PC-3 (cell line): ENCODE measurements around the gene PTDSS2. TPM values are rescaled to one million over a fixed set of nuclear protein-coding genes. Genes with fewer than 3 reads are reported as not detected.

Experiments used
- ATAC-seq: fragments of 200-7000 bp; cut with Tn5 transposase; 2 replicates; pipeline ENCODE4 v1.9.1; 2020; ENCODE audit warnings: mild to moderate bottlenecking, moderate library complexity
- BruUV-seq: library from RNA; stranded (reverse); fragments of 400-500 nt; replicated peaks from 2 replicates; lab custom pipeline; 2021; lab: Mats Ljungman, UMichigan
- CTCF ChIA-PET: fragments of 300-600 bp; sonication (Branson Sonifier 250); formaldehyde crosslinking; loops from one replicate; lab custom pipeline; 2022; ENCODE audit warnings: antibody characterized with exemption; lab: Charles Lee
- POLR2A ChIA-PET: fragments of 300-600 bp; sonication (Branson Sonifier 250); formaldehyde crosslinking; loops from one replicate; lab custom pipeline; 2022; ENCODE audit warnings: antibody characterized with exemption; ENCODE audit not compliant: unreplicated experiment; lab: Charles Lee
- DNase-seq: peaks from one replicate; pipeline ENCODE4 v3.0.0-alpha.2; 2015
- H2AFZ ChIP-seq: fragments of 300-600 bp; sonication (generic); 2 replicates; pipeline ENCODE4 v1.6.0; 2016; ENCODE audit warnings: antibody characterized with exemption, low read length
- H3F3A ChIP-seq: fragments of 300-600 bp; sonication (generic); one replicate; pipeline ENCODE4 v1.6.0; 2017; ENCODE audit warnings: antibody characterized with exemption, low read length, control low read depth, mild to moderate bottlenecking; ENCODE audit not compliant: unreplicated experiment
- H3K27ac ChIP-seq: fragments of 300-600 bp; sonication (generic); 2 replicates; pipeline ENCODE4 v1.5.1; 2016; ENCODE audit warnings: mild to moderate bottlenecking, low read length
- H3K27me3 ChIP-seq: fragments of 300-600 bp; sonication (generic); 2 replicates; pipeline ENCODE4 v1.6.1; 2016; ENCODE audit warnings: low read length, mixed read lengths
- H3K36me3 ChIP-seq: fragments of 300-600 bp; sonication (generic); 2 replicates; pipeline ENCODE4 v1.6.1; 2016; ENCODE audit warnings: low read depth, mixed run types, low read length, mixed read lengths
- H3K4me1 ChIP-seq: fragments of 300-600 bp; sonication (generic); 2 replicates; pipeline ENCODE4 v1.5.1; 2016; ENCODE audit warnings: low read length; ENCODE audit not compliant: insufficient read depth
- H3K4me2 ChIP-seq: fragments of 300-600 bp; sonication (generic); 2 replicates; pipeline ENCODE4 v1.6.0; 2016; ENCODE audit warnings: low read length
- H3K4me3 ChIP-seq: fragments of 300-600 bp; sonication (generic); 2 replicates; pipeline ENCODE4 v1.5.1; 2016; ENCODE audit warnings: mild to moderate bottlenecking, low read length, mixed read lengths
- H3K79me2 ChIP-seq: fragments of 300-600 bp; sonication (generic); 2 replicates; pipeline ENCODE4 v1.6.1; 2017; ENCODE audit warnings: low read length, mixed read lengths
- H3K9ac ChIP-seq: fragments of 300-600 bp; sonication (generic); 2 replicates; pipeline ENCODE4 v1.6.0; 2016; ENCODE audit warnings: mild to moderate bottlenecking, low read length
- H3K9me2 ChIP-seq: fragments of 300-600 bp; sonication (generic); replicated peaks from 2 replicates; pipeline ENCODE4 v1.6.1; 2016; ENCODE audit warnings: mixed run types, low read length, mixed read lengths
- H3K9me3 ChIP-seq: fragments of 300-600 bp; sonication (generic); 2 replicates; pipeline ENCODE4 v1.6.1; 2016; ENCODE audit warnings: low read length, mixed read lengths
- H4K20me1 ChIP-seq: fragments of 300-600 bp; sonication (generic); 2 replicates; pipeline ENCODE4 v1.6.1; 2016; ENCODE audit warnings: low read length, mixed read lengths
- EZH2 ChIP-seq: fragments of 300-600 bp; sonication (generic); IDR thresholded peaks from one replicate; pipeline ENCODE4 v1.6.1; 2017; ENCODE audit warnings: antibody characterized with exemption, mild to moderate bottlenecking, low read length; ENCODE audit not compliant: unreplicated experiment
- EZH2phosphoT487 ChIP-seq: fragments of 300-600 bp; sonication (generic); IDR thresholded peaks from 2 replicates; pipeline ENCODE4 v1.6.1; 2018; ENCODE audit warnings: mild to moderate bottlenecking, antibody characterized with exemption, low read length, borderline replicate concordance
- intact Hi-C: fragments of 100-400 bp; cut with micrococcal nuclease; formaldehyde crosslinking; loops from 2 replicates; pipeline ENCODE4 v1.9.0; 2023
- total RNA-seq: library from RNA; depleted of rRNA; stranded (reverse); fragments of >200 nt; gene quantifications from 2 replicates; pipeline ENCODE4 v1.2.3, GENCODE V29; 2014
- TF ChIP-seq, protein P1 (sequence below): fragments of 300-600 bp; sonication (generic); conservative IDR thresholded peaks from 2 replicates; pipeline ENCODE4 v1.5.1; 2017; ENCODE audit warnings: antibody characterized with exemption, low read depth, mild to moderate bottlenecking, low read length

PTDSS2 gene
- total RNA-seq, 1 experiment from 2014 or later: 53.0 TPM

DNA sequence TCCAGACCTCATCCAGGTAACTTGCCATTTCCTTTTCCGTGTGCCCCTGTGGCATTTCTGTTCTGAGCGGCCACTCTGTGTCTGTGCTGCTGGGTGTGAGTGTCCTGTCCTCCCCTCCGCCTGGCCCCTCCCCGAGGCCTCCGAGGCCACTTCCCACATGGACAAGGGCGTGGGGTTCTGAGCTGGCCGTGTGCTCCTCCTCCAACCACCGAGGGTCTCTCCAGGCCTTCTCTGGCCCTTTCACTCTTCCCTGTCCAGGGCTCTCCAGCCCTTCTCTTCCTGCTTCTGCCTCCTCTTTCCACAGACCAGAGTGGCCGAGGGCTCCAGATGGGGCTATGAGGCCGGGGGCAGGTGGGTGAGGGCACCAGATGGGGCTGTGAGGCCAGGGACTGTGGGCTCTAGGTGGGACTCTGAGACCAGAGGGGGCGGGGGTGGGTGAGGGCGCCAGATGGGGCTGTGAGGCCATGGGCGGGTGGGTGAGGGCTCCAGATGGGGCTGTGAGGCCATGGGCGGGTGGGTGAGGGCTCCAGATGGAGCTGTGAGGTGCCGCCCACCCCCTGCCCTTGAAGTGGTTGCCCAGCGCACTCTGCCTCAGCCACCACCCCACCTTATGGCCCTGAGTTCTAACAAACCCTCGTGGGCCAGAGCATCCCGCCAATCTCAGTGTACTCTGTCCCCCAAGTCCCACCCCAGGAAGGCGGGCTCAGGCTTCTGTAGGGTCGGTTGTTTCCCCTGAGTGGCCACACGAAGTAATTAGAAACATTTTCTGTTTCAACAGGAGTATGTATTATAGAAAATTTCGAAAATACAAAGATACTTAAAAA, 24.1 kb downstream of the PTDSS2 start:
- Histone ChIP-seq H4K20me1 (no peaks in the 10 kb centered on the region), H3K4me3 (no peak overlapping the region), H3K9me3 (no peaks in the 10 kb centered on the region), H3K4me2 (no peak overlapping the region), H3K27me3 (no peaks in the 10 kb centered on the region), H3K27ac (no peak overlapping the region), H3K9me2 (no peaks in the 10 kb centered on the region), H3K79me2 (0 out of 2 replicates have a peak, but pooled peaks cover 4% of the 10 kb centered on the region), H3F3A (no peaks in the 10 kb centered on the region), H2AFZ (no peak overlapping the region), H3K9ac (no peak overlapping the region), H3K36me3 (no peaks in the 10 kb centered on the region), H3K4me1 (peaks cover 7% of the 10 kb centered on the region; the same call in 1 of the 2 replicates)
- intact Hi-C loops: no loop called here
- ATAC-seq: no peak
- no peak for DNase-seq
- no TSS peak for BruUV-seq
- ChIA-PET CTCF (interaction anchor here (0.6 kb wide), 1 partner anchor 44 kb away, joined by 3 read pairs; no protein-coding TSS in a partner anchor), POLR2A (no interaction called here)
- TF ChIP-seq EZH2phosphoT487 (no peak), EZH2 (no peak)
- TF ChIP-seq, protein P1, sequence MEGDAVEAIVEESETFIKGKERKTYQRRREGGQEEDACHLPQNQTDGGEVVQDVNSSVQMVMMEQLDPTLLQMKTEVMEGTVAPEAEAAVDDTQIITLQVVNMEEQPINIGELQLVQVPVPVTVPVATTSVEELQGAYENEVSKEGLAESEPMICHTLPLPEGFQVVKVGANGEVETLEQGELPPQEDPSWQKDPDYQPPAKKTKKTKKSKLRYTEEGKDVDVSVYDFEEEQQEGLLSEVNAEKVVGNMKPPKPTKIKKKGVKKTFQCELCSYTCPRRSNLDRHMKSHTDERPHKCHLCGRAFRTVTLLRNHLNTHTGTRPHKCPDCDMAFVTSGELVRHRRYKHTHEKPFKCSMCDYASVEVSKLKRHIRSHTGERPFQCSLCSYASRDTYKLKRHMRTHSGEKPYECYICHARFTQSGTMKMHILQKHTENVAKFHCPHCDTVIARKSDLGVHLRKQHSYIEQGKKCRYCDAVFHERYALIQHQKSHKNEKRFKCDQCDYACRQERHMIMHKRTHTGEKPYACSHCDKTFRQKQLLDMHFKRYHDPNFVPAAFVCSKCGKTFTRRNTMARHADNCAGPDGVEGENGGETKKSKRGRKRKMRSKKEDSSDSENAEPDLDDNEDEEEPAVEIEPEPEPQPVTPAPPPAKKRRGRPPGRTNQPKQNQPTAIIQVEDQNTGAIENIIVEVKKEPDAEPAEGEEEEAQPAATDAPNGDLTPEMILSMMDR: no peak

DNA sequence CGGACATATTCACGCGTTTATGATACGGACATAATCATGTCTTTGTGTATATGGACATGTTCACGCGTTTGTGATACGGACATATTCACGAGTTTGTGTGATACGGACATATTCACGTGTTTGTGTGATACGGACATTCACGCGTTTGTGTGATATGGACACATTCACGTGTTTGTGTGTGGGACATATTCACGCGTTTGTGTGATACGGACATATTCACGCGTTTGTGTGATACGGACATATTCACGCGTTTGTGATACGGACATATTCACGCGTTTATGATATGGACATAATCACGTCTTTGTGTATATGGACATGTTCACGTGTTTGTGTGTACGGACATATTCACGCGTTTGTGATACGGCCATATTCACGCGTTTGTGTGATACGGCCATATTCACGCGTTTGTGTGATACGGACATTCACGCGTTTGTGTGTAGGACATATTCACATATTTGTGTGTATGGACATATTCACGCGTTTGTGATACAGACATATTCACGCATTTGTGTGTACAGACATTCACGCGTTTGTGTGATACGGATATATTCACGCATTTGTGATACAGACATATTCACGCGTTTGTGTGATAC, 24.9 kb downstream of the PTDSS2 start:
- BruUV-seq: no TSS peak

More for the DNA sequence above, 24.9 kb downstream of the PTDSS2 start:
- intact Hi-C loops: no loop called here
- TF ChIP-seq EZH2 (no peak), EZH2phosphoT487 (no peak)
- TF ChIP-seq, protein P1: no peak
- DNase-seq (no peak), ATAC-seq (no peak)
- POLR2A ChIA-PET: no interaction called here
- Histone ChIP-seq H3K4me3 (no peak overlapping the region), H3K27me3 (no peaks in the 10 kb centered on the region), H4K20me1 (no peaks in the 10 kb centered on the region), H3K79me2 (0 out of 2 replicates have a peak, but pooled peaks cover 3% of the 10 kb centered on the region), H3K4me2 (no peak overlapping the region), H3K36me3 (no peaks in the 10 kb centered on the region), H3K9ac (no peak overlapping the region), H3K4me1 (0 out of 2 replicates have a peak, but pooled peaks cover under 1% of the 10 kb centered on the region), H3F3A (no peaks in the 10 kb centered on the region), H3K9me2 (no peaks in the 10 kb centered on the region), H2AFZ (no peak overlapping the region), H3K9me3 (no peaks in the 10 kb centered on the region), H3K27ac (no peak overlapping the region)
- CTCF ChIA-PET: interaction anchor here (0.6 kb wide), 1 partner anchor 43 kb away, joined by 3 read pairs; no protein-coding TSS in a partner anchor
